Fibroblast of upper back skin (primary cell): ENCODE measurements around the gene NAA35.
A peak's percentile ranks its signal among the peaks of the same experiment; 100 is the strongest.
"Not testable (repeated sequence)": the region's sequence is repeated elsewhere in the genome, so short reads cannot be mapped to it uniquely, and the experiment has no call there.

Experiments used
- DNase-seq: peaks from one replicate; pipeline ENCODE4 v3.0.0-alpha.2; 2013

Gene NAA35

DNA sequence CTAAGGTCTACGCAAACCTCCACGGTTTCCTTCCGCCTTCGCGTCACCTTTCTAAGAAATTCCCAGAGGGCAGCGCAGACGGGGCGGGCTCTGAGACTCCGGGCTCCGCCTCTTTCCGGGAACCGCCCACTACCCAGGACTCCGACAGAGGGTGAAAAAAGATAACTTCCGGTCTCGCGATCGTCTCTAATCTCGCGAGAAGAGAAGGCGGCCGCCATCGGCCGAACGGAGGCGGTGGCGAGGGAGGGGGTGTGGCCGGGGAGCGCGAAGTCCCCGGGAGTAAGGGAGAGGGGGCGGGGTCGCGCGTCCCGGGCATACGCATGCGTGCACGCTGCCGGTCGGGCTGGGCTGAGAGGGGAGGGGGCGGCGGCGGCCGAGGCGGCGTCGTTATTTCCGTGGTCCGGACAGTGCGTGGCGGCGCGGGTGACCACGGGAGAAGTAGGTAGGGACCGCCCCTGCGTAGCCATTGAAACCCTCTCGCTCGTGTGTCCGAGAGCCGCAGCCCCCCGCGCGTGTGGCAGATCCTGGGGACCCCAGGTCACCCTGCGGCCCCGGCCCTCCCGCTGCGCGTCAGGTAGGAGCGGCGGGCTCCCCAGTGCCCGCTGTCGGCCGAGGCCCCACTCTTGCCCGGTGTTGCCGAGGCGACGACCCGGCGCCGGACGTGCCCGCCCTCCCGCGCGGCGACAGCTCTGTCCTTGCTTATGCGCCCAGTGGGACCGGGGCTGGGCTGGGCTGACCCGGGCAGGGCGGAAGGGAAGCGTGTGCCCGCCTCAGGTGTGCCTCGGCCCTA, at the start of gene NAA35:
TSS of gene NAA35 (plus strand) at position 315 of the 790 bp plus-strand sequence. CDS start 1,014 bp downstream, outside the sequence.
- DNase-seq: peak; percentile 99

DNA sequence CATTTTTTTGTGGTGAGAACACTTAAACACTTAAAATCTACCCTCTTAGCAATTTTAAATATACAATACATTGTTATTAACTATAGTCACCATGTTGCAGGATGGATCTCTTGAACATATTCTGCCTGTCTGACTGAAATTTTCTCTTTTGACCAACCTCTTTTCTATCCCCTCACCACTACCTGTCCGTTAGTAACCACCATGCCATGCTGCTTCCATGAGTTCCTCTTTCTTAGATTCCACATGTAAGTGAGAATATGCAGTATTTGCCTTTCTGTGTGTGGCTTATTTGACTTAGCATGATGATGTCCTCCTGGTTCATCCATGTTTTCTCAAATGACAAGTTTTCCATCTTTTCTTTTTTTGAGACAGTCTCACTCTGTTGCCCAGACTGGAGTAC, 48.5 kb upstream of the NAA35 start:
- no peak for DNase-seq

DNA sequence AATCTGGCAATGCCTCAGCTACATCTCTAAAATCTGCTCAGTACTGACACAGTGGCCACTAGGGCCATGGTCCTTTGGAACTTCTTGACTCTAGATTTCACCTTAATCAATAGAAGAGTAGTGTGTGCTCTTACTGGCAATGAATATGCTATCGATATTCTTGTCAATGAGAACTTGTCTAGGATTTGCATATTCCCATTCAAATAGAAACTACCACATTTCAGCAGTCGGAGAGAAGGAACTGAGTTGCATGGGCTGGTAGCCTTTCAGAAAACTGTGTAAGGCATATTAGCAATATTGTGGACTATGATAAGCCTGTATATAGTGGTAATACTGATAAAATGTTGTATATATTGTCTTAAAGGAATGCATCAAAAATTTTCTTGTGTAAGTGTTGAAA, 45.3 kb upstream of the NAA35 start:
- DNase-seq: no peak

DNA sequence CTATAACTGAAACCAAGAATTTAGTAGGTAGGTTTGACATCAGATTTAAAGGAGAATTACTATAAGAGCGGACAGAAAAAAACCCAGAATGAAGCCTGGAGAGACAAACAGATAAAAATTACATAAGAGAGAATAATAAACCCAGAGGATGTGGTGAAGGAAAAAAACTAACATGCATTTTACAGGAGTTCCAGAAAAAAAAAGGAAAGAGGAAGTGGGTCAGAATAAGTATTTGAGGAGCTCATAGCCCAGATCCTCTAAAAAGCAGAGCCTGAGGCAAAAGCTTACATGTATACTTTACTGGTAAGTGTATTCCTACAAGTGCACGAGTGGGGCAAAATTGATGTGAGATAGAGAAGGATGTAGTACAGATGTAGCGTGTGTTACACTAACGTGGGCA, 43.1 kb upstream of the NAA35 start:
- no peak for DNase-seq

DNA sequence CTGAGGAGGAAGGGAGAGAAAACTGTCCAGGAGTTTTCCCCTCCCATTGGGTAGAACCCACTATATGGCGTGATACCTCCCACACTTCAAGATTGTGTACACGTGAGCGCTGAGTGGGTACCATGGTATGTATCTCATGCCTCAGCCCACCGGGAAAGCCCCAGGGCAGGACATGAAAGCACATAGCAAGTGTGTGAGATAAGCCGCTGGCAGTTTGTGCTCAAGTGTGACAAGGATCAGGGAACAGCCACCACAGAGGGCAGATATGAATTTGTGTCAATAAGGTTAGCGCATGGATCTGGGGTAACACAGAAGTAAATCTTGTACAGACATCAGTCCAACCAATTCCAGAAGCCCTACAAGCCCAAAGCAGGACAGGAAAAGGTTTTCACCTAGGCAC, 42.6 kb upstream of the NAA35 start:
- DNase-seq: no peak

DNA sequence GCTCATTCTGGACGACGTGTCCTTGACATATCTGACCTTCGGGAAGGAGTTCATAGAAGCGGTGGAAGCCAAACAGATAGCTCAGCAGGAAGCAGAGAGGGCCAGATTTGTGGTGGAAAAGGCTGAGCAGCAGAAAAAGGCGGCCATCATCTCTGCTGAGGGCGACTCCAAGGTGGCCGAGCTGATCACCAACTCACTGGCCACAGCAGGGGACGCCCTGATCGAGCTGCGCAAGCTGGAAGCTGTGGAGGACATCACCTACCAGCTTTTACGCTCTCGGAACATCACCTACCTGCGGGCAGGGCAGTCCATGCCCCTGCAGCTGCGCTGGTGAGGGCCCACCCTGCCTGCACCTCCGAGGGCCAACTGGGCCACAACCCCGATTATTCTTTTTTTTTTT, 41.6 kb upstream of the NAA35 start:
- no peak for DNase-seq

DNA sequence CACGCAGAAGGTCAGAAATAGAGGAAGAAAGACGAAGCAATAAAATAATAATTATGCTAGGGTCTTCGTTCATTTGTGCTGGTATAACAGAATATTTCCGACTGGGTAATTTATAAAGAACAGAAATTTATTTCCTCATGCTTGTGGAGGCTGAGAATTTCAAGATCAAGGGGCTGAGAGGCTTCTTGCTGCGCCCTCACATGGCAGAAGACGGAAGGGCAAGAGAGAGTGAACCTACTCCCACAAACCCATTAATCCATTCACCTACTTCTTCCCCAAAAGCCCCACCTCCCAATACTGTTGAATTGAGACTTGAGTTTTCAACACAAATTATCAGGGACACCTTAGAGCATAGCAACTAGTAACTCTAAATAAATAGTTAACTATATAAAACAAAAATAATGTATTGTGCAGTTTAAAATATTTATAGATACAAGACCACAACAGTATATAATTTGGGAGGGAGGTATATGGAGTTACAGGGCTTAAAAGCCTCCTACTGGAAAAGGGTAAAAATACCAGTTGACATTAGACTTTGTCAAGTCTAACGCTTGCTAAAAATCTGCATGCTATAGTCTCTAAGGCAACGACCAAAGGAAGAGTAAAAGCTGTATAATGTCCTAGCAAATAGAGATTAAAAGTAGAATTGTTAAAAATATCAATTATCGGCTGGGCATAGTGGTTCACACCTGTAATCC, 40.3 kb upstream of the NAA35 start:
- DNase-seq: peak; percentile 7

DNA sequence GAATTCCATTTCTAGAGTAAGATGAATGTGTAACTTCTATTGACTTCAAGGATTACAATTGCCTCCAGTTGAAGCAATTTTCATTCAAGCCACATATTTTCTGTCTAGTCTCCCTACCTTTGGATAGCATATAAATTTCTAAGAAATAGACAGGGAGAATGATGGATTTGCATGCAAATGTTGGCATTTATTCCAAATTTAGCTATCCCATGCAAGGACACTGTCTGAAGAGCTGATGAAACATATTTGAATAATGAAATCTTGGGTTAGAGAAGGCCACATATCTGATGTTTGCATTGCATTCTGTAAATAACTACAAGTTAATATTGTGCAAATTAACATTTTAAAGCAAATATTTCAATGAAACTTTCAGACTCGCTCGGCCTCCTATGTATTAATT, 36.0 kb upstream of the NAA35 start:
- DNase-seq: no peak

DNA sequence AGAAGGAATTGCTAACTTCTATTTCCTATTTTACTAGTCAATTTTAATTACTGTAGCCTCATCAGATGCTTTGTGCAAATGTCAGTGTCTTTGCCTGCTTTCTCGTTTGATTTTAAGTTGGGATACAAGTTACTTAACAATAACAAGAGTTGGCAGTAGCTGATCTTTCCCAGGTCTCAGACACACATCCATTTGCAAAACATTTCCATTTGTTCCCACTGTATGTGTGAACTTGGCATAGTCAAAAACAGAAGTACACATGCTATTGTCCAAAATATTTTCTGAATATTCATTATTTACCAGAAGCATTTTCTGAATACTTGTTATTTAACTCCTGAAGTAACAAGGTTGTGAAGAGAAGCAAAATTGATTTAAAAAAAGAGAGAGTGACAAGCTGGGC, 35.0 kb upstream of the NAA35 start:
- no peak for DNase-seq

DNA sequence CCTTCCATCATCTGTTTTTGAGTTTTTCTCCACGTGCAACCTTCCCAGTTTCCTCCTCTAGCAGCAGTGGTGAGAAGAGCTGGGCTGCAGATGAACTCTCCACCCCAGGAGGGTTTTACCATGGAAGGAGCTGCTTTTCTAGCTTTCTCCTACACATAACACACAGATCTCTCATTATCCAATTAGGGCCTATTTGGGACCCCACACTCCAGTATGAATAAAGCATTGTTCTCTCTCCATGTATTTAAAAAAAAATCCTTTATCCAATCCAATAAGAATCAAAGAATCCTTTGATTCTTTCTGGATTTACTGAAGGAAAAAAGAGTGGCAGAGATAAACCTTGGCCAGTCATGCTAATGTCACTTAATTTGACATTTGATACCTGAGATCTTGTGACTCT, 31.6 kb upstream of the NAA35 start:
- no peak for DNase-seq

DNA sequence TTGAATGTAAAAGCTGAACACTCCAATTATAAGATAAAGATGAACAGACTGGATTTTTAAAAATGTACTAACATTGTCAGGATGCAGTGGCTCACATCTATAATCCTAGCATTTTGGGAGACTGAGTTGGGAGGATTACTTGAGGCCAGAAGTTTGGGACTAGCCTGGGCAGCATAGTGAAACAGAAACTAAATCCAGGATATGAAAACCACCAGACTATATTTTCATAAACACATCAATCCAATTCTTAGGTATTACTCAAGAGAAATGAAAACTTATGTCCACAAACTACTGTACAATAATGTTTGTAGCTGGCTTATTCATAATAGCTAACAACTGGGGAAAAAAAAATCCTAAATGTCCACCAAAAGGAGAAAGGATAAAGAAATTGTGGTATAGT, 26.8 kb upstream of the NAA35 start:
- no peak for DNase-seq

DNA sequence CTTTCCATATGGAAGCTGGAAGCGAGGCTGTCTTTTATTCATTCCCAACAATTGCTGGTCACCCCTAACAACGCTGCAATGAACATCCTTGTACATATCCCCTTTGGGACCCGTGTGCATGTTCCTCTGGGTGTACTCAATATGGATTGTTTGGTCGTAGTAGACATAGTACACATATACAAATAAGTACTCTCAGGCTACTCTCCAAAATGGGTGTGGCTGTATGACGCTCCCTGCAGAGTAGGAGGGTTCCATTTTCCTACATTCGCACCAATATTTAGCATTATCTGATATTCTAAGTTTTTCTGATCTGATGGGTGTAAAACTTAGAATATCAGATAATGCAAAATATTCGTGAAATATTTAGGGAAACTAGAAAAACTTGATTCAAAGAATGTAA, 23.2 kb upstream of the NAA35 start:
- no peak for DNase-seq

DNA sequence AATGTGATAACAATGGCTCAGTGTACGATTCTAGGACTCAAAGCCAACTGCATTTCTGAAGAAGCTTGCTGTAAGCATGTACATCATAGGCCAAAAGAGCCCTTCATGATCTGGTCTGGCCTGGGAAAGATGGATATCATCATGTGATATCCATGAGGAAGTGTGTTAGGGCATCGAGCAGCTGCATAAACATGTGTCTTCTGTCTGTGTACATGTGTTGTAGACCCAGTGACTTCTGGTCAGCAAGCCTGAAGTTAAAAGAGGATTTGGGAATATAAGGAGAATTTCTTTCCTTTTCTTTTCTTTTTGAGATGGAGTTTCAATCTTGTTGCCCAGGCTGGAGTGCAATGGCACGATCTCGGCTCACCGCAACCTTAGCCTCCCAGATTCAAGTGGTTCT, 15.5 kb upstream of the NAA35 start:
- DNase-seq: no peak

DNA sequence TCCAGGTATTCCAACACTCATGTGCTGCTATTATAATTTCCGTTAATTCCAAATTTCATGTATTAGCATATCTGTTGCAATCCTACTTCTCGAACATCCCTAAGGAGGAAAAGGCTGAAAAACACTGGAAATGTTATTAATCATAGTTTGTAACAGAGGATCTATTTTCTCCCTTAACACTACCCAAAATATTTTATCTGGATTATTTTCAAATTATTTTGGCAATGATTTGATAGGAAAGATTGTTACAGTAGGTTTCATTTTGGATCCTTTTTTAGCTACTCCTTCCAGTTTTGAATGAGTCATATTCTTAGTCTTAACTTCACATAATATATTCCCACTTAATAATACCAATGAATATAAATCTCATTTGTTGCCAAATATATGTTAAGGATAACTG, 13.9 kb upstream of the NAA35 start:
- peak; percentile 24 for DNase-seq

DNA sequence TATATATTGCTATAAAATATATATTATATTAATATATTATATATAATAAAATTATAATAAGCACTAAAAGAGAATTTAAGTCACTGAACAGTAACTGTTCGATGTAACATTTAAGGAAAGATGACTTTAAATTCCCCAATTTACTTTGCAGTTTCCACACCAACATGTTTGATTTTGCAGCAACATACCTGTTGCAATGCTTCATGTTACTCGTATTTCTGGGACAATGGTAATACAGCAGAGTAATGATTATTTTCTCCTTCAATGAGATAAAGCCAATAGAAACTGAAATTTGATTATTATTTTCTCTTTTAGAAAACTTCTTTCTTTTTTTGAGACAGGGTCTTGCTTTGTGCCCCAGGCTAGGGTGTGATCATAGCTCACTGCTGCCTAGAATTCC, 9.5 kb upstream of the NAA35 start:
- no peak for DNase-seq

DNA sequence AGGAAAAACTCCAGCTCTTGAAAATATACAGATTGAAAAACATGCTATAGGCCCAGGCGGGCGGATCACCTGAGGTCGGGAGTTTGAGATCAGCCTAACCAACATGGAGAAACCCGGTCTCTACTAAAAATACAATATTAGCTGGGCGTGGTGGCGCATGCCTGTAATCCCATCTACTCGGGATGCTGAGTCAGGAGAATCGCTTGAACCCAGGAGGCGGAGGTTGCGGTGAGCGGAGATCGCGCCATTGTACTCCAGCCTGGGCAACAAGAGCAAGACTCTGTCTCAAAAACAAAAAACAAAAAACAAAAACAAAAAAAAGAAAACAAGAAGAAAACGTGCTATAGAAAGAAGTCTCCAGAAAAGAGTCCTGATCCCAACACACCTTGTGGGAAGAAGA, 5.0 kb upstream of the NAA35 start:
- DNase-seq: not testable (repeated sequence)

DNA sequence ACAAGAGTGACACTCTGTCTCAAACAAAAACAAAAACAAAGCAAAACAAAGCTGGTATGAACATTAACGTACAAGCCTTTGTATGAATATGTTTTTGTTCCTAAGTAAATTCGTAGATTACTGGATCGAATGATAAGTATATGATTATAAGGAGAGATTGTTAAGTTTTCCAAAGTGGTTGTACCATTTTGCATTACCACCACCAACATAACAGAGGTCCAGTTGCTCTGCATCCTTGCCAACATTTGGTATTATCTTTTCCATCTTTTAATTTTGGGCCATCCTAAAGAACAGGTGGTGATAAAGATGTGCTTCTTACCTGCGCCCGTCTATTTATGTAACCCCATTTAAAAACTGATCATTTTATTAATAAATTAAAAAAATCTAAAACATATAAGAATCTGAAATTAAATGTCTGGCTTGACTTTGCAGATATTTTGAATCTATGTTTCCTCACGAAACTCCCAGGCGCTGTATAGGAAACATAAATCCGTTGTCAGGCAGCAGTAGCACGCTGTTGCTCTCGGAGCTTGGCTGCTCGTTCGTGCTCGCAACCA, 593 bp upstream of the NAA35 start:
- DNase-seq: no peak

DNA sequence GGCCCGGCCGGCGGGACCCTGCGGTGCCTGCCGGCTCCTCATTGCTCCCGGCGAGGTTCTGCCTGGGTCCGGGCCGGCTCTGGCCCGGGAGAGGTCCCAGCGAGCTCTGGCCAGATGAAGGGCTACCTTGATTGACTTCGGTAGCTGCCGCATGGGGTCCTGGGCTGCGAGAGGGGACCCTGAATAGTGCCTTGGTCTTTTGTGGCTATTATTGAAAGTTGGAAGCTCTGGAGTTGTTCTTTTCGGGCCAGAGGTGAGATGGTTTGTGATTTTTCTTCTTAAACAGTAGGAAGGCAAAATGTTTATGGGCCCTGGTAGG, 635 bp downstream of the NAA35 start:
- no peak for DNase-seq

DNA sequence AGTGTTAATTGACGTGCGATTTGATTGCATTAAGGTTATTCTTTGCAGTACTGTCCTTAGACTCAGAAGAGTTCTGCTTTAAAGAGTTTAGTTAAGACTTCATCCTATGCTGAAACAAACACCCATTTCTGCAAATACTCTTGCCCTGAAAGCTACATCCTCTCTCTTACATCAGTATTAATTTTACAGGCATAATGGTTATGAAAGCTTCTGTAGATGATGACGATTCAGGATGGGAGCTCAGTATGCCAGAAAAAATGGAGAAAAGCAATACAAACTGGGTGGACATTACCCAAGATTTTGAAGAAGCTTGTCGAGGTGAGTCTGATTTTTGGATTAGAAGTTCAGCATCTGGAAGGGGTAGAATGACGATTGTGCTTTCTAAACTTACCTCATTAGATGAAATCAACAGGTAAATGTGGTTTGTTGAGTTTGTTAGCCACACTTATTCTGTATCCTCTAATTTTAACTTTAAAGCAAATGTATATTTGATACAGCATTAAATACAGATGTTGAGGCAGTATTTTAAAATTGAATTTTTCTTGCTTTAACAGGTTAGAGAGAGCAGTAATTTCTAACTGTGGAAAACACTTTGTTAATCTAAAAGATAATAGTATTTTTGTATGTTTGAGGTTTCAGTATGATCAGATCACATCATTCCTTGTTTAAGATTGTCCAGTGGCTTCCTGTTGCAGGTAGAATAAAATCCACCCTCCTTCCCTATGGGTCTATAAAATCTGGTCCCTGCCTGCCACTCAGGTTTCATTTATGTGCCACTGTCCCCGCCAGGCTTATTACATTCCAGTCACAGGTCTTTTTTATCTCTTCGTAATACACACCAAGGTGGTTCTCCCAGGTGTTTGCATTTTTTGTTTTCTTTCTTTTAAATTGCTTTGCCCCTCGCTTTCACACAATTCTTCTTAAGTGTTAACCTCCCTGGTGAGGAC, 1.3 kb downstream of the NAA35 start:
- DNase-seq: no peak

DNA sequence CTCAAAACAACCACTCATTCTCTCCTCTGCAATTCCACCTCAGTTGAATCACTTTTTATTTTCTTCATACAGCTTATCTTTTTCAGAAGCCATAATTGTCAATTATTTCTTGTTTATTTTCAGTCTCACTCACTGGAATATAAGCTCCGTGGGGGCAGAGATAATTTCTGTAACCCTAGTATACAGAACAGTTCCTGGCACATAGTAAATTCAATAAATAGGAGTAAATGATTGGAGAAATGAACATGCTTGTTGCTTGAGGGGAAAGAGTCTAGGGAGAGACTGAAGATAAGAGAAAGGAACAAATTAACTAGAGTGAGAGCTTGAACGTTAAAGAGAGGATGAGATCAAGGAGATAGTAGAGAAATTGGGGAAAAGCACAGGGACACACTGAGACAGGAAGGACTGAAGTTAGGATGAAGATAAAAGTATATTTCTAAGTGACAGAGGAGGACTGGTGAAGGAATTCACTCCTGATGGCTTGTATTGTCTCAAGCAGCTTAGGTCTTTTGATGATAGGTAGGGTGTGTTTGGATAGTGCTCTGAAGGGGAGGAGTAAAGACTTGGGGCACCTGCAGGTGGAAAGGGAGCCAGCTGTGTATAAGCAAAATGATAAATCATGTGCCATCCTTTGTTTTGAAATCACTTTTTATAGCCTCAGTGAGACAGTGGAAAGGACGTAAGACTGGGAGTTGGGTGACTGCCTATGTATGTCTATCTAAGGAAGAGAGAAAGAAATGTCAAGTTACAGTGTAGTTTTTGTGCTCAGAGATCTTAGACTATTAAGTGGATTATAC, 2.2 kb downstream of the NAA35 start:
- DNase-seq: no peak

DNA sequence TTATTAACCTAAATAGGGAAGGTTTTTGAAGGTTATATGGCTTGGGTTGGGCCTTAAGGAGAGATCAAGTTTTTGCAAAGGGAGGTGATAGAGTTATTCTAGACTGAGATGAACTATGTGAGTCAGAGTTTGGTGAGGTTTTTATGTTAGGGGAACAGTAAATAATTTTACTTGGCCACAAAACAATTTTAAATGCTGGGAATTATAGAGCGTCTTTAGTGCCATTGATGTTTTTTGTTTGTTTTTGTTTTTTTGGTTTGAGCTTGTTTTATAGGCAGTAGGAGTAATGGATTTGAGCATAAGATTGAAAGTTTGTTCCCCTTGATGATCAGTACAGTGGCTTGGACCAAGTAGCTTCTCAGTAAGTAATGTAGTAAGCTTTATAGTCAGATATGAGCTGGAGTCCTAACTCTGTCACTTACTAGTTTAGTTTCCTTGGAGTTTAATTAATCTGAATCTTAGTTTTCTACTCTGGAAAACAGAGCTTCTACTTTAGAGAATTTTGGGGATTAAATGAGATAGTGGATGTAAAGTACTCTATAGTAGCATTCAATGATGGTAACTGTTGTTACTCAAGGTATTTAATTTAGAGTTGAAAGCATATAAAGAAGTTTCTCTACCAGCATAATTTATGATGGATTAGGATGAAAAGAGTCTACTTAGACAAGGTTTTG, 2.9 kb downstream of the NAA35 start:
- no peak for DNase-seq

DNA sequence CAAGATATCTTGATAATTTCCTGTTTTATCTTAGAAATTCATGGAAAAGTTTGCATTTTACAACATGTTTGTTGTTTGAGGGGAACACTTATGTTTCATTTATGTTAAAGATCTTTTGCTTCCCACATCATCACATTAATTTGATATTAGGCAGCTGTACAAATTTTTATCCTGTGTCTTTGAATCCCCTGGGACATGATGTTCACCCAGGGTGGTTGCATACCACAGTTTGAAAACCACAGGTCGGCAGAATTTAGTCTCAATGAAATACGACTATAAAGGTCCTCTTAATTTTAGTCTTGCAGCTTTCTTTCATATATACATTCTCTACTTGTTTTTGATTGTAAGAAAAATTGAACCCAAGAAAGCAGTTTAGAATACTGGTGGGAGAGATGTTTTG, 3.7 kb downstream of the NAA35 start:
- peak; percentile 10 for DNase-seq
